Common myeloid progenitor, CD34-positive (primary cell): Measurements from ENCODE around the gene PGLYRP1.

Source experiments
- CTCF ChIA-PET: fragments of 350-600 bp; sonication (Branson Sonifier 250); formaldehyde crosslinking; loops from one replicate; lab custom pipeline; 2021; ENCODE audit warnings: antibody characterized with exemption; lab: Charles Lee
- POLR2A ChIA-PET: fragments of 350-600 bp; sonication (Branson Sonifier 250); formaldehyde crosslinking; loops from one replicate; lab custom pipeline; 2021; ENCODE audit warnings: antibody characterized with exemption; lab: Charles Lee
- DNase-seq, 3 donors: peaks; one replicate each; pipeline versions ENCODE4 v3.0.0 to v3.0.0-alpha.2; 2013
- H3K27ac ChIP-seq, 2 experiments: 1 replicate in 1 of 2; 2 replicates in 1 of 2; pipeline ENCODE4 v1.7.0; 2013; ENCODE audit warnings: inconsistent platforms in 2 of 2, low read length in 2 of 2, mild to moderate bottlenecking in 2 of 2, low read depth in 1 of 2, moderate library complexity in 1 of 2; ENCODE audit not compliant: severe bottlenecking in 2 of 2, insufficient read depth in 1 of 2, poor library complexity in 1 of 2
- H3K27me3 ChIP-seq, 5 experiments: replicated peaks in 2 of 5; 1 replicate in 3 of 5; 2 replicates in 2 of 5; pipeline versions ENCODE4 v1.6.1 to v1.7.0; 2013; ENCODE audit warnings: low read length in 4 of 5, mild to moderate bottlenecking in 2 of 5, moderate library complexity in 2 of 5, inconsistent platforms in 1 of 5; ENCODE audit not compliant: insufficient read depth in 5 of 5, control insufficient read depth in 4 of 5
- H3K36me3 ChIP-seq, 4 experiments: 1 replicate in 2 of 4; 2 replicates in 2 of 4; pipeline versions ENCODE4 v1.6.1 to v1.7.0; 2013; ENCODE audit warnings: low read length in 3 of 4, control low read depth in 1 of 4, mild to moderate bottlenecking in 1 of 4; ENCODE audit not compliant: control insufficient read depth in 4 of 4, insufficient read depth in 4 of 4
- H3K4me1 ChIP-seq, 4 experiments: 1 replicate in 3 of 4; 2 replicates in 1 of 4; pipeline versions ENCODE4 v1.6.1 to v1.7.1; 2013; ENCODE audit warnings: low read length in 3 of 4, mild to moderate bottlenecking in 3 of 4, control low read depth in 1 of 4, inconsistent platforms in 1 of 4, moderate library complexity in 1 of 4; ENCODE audit not compliant: control insufficient read depth in 4 of 4, insufficient read depth in 4 of 4; ENCODE audit errors: control extremely low read depth in 1 of 4
- H3K4me3 ChIP-seq, 7 experiments: 1 replicate in 4 of 7; 2 replicates in 3 of 7; pipeline versions ENCODE4 v1.5.1 to v1.7.0; 2013; ENCODE audit warnings: mild to moderate bottlenecking in 7 of 7, low read length in 6 of 7, moderate library complexity in 6 of 7, inconsistent platforms in 2 of 7, low read depth in 2 of 7, control low read depth in 1 of 7; ENCODE audit not compliant: insufficient read depth in 4 of 7, control insufficient read depth in 1 of 7; ENCODE audit errors: extremely low read depth in 1 of 7
- H3K9me3 ChIP-seq, 5 experiments: 1 replicate in 4 of 5; 2 replicates in 1 of 5; pipeline versions ENCODE4 v1.6.1 to v1.7.1; 2013; ENCODE audit warnings: low read length in 4 of 5, mild to moderate bottlenecking in 2 of 5, inconsistent platforms in 1 of 5, low read depth in 1 of 5, moderate library complexity in 1 of 5; ENCODE audit not compliant: control insufficient read depth in 4 of 5, insufficient read depth in 2 of 5; ENCODE audit errors: control extremely low read depth in 1 of 5
- WGBS: methylation state at CpG from one replicate; pipeline ENCODE4 v1.1.5; 2013; ENCODE audit not compliant: insufficient coverage; 5-methylcytosine and 5-hydroxymethylcytosine counted together

The PGLYRP1 gene

GRCh38 chr19:45981350-45981749, 41.5 kb downstream of the PGLYRP1 start:
- H3K27ac ChIP-seq: no peak overlapping the region
- H3K36me3 ChIP-seq: no peaks in the 10 kb centered on the region
- peaks cover 0 to 33% (median 9%) of the 10 kb centered on the region in 5 experiments for H3K27me3 ChIP-seq
- ChIA-PET POLR2A (no interaction called here), CTCF (no interaction called here)
- no peak overlapping the region for H3K4me3 ChIP-seq
- WGBS: 64% methylated on average over 2 of the region's 2 CpGs
- no peaks in the 10 kb centered on the region for H3K4me1 ChIP-seq
- no peak for DNase-seq
- H3K9me3 ChIP-seq: no peaks in the 10 kb centered on the region

GRCh38 chr19:45978156-45978555, 44.7 kb downstream of the PGLYRP1 start:
- WGBS: 95% methylated on average over 5 of the region's 7 CpGs
- no peaks in the 10 kb centered on the region for H3K36me3 ChIP-seq
- H3K4me1 ChIP-seq: peaks cover 0 to 5% (median 1%) of the 10 kb centered on the region in 4 experiments
- H3K4me3 ChIP-seq: no peak overlapping the region
- peaks cover 11 to 57% (median 22%) of the 10 kb centered on the region in 5 experiments for H3K27me3 ChIP-seq
- no peak for DNase-seq
- peaks cover 0 to 3% (median 2%) of the 10 kb centered on the region in 5 experiments for H3K9me3 ChIP-seq
- no peak overlapping the region for H3K27ac ChIP-seq
- ChIA-PET POLR2A (no interaction called here), CTCF (no interaction called here)

- Histone ChIP-seq H3K27ac (no peak overlapping the region), H3K9me3 (peaks cover 0 to 3% (median 2%) of the 10 kb centered on the region in 5 experiments), H3K36me3 (no peaks in the 10 kb centered on the region), H3K27me3 (peaks cover 12 to 69% (median 33%) of the 10 kb centered on the region in 5 experiments), H3K4me3 (no peak overlapping the region), H3K4me1 (peaks cover 0 to 12% (median 8%) of the 10 kb centered on the region in 4 experiments)
- CTCF ChIA-PET: no interaction called here
- POLR2A ChIA-PET: no interaction called here
- peak in 2 of 3 donors; percentile 49 to 61 for DNase-seq
- WGBS: 49% methylated on average over 14 of the region's 14 CpGs
Observed at GRCh38 chr19:45976178-45976577, 46.7 kb downstream of the PGLYRP1 start.

- H3K4me3 ChIP-seq: no peak overlapping the region
- POLR2A ChIA-PET: no interaction called here
- no peak overlapping the region for H3K27ac ChIP-seq
- peaks cover 0 to 3% (median 2%) of the 10 kb centered on the region in 5 experiments for H3K9me3 ChIP-seq
- CTCF ChIA-PET: no interaction called here
- no peaks in the 10 kb centered on the region for H3K36me3 ChIP-seq
- H3K27me3 ChIP-seq: peaks cover 12 to 73% (median 38%) of the 10 kb centered on the region in 5 experiments
- 71% methylated on average over 5 of the region's 11 CpGs for WGBS
- H3K4me1 ChIP-seq: peaks cover 0 to 12% (median 8%) of the 10 kb centered on the region in 4 experiments
- DNase-seq: no peak
Observed at GRCh38 chr19:45975306-45976070, 47.4 kb downstream of the PGLYRP1 start.

- ChIA-PET POLR2A (no interaction called here), CTCF (no interaction called here)
- peaks cover 12 to 90% (median 38%) of the 10 kb centered on the region in 5 experiments for H3K27me3 ChIP-seq
- peak in 2 of 3 donors; percentile 31 to 36 for DNase-seq
- H3K36me3 ChIP-seq: no peaks in the 10 kb centered on the region
- 6% methylated on average over 40 of the region's 58 CpGs for WGBS
- peaks cover 0 to 3% (median 2%) of the 10 kb centered on the region in 5 experiments for H3K9me3 ChIP-seq
- H3K27ac ChIP-seq: no peak within 1 kb of the TSS
- no peak within 1 kb of the TSS for H3K4me3 ChIP-seq
- peaks cover 0 to 12% (median 8%) of the 10 kb centered on the region in 4 experiments for H3K4me1 ChIP-seq
Observed at GRCh38 chr19:45973553-45974338, 49.1 kb downstream of the PGLYRP1 start, which contains the start of gene NOVA2. Gene NOVA2, minus strand, starts transcription at chr19:45973865. Its CDS starts 514 bp downstream, at chr19:45973351.

GRCh38 chr19:45972947-45973540, 49.8 kb downstream of the PGLYRP1 start:
- 0% methylated on average over 7 of the region's 54 CpGs for WGBS
- H3K4me3 ChIP-seq: no peak overlapping the region
- H3K4me1 ChIP-seq: peaks cover 0 to 12% (median 8%) of the 10 kb centered on the region in 4 experiments
- peak in 1 of 3 donors; percentile 33 for DNase-seq
- ChIA-PET CTCF (interaction anchor here (0.6 kb wide), 1 partner anchor 202 kb away, joined by 4 read pairs; no protein-coding TSS in a partner anchor), POLR2A (no interaction called here)
- no peak overlapping the region for H3K27ac ChIP-seq
- no peaks in the 10 kb centered on the region for H3K36me3 ChIP-seq
- peaks cover 12 to 92% (median 39%) of the 10 kb centered on the region in 5 experiments for H3K27me3 ChIP-seq
- peaks cover 0 to 3% (median 2%) of the 10 kb centered on the region in 5 experiments for H3K9me3 ChIP-seq
